NK-92 (cell line): ENCODE measurements around the gene BCAS1.

Experiments
- DNase-seq: peaks from one replicate; lab custom pipeline; 2025; ENCODE audit not compliant: unreplicated experiment; lab: John Stamatoyannopoulos, UW

BCAS1 gene

GRCh38 chr20:53948383-53949318, 121.7 kb downstream of the BCAS1 start:
- no peak for DNase-seq

- DNase-seq = no peak
Measured at GRCh38 chr20:53947501-53948195, 122.7 kb downstream of the BCAS1 start.

- no peak for DNase-seq
Measured at GRCh38 chr20:53946106-53946505, 124.3 kb downstream of the BCAS1 start.

GRCh38 chr20:53945478-53945877, 124.9 kb downstream of the BCAS1 start:
- DNase-seq = no peak

- DNase-seq = no peak
Measured at GRCh38 chr20:53944796-53945195, 125.6 kb downstream of the BCAS1 start.

- DNase-seq = no peak
Measured at GRCh38 chr20:53943522-53944291, 126.7 kb downstream of the BCAS1 start.

GRCh38 chr20:53942973-53943372, 127.4 kb downstream of the BCAS1 start:
- DNase-seq = no peak

GRCh38 chr20:53942472-53942816, 128.0 kb downstream of the BCAS1 start:
- no peak for DNase-seq

GRCh38 chr20:53941680-53942471, 128.5 kb downstream of the BCAS1 start:
- no peak for DNase-seq

GRCh38 chr20:53940907-53941545, 129.4 kb downstream of the BCAS1 start:
- DNase-seq = no peak

- DNase-seq = no peak
Measured at GRCh38 chr20:53940360-53940702, 130.1 kb downstream of the BCAS1 start.

- no peak for DNase-seq
Measured at GRCh38 chr20:53939572-53940359, 130.6 kb downstream of the BCAS1 start.

- no peak for DNase-seq
Measured at GRCh38 chr20:53939190-53939571, 131.2 kb downstream of the BCAS1 start.

GRCh38 chr20:53938739-53939138, 131.7 kb downstream of the BCAS1 start:
- DNase-seq = no peak

- DNase-seq = no peak
Measured at GRCh38 chr20:53937929-53938367, 132.4 kb downstream of the BCAS1 start.

- DNase-seq = no peak
Measured at GRCh38 chr20:53937339-53937741, 133.1 kb downstream of the BCAS1 start.

GRCh38 chr20:53935344-53936084, 134.9 kb downstream of the BCAS1 start:
- no peak for DNase-seq

GRCh38 chr20:53934421-53935343, 135.7 kb downstream of the BCAS1 start:
- no peak for DNase-seq
